GM19395 (cell line): ENCODE data around the gene NLRX1.
A peak's percentile ranks its signal among the peaks of the same experiment; 100 is the strongest.
"Not testable (repeated sequence)": the region's sequence is repeated elsewhere in the genome, so short reads cannot be mapped to it uniquely, and the experiment has no call there.

Experiments
- ATAC-seq: cut with Tn5 transposase; IDR thresholded peaks from one replicate; pipeline ENCODE4 v1.9.1; 2021; ENCODE audit warnings: mild to moderate bottlenecking, moderate library complexity; ENCODE audit not compliant: unreplicated experiment

Gene NLRX1

GRCh38 chr11:119168471-119169281 lies at the start of gene NLRX1:
TSS of gene NLRX1 (plus strand) at chr11:119168725. CDS start at chr11:119171404, 2,679 bp downstream.
- ATAC-seq = peak; percentile 86

GRCh38 chr11:119118946-119119345 lies 49.6 kb upstream of the NLRX1 start:
- no peak for ATAC-seq

GRCh38 chr11:119120639-119121007 lies 47.9 kb upstream of the NLRX1 start:
- ATAC-seq = no peak

GRCh38 chr11:119121008-119121810 lies 47.3 kb upstream of the NLRX1 start, which contains the start of gene HINFP:
TSS of gene HINFP (plus strand) at chr11:119121580. CDS start at chr11:119126945, 5,365 bp downstream.
- peak; percentile 94 for ATAC-seq

- ATAC-seq = peak; percentile 8
Measured at GRCh38 chr11:119121811-119122124, 46.8 kb upstream of the NLRX1 start.

GRCh38 chr11:119125821-119126220 lies 42.7 kb upstream of the NLRX1 start:
- ATAC-seq = no peak

- no peak for ATAC-seq
Measured at GRCh38 chr11:119126675-119127268, 41.8 kb upstream of the NLRX1 start.

GRCh38 chr11:119130662-119131061 lies 37.9 kb upstream of the NLRX1 start:
- no peak for ATAC-seq

- ATAC-seq = no peak
Measured at GRCh38 chr11:119134389-119134978, 34.0 kb upstream of the NLRX1 start.

GRCh38 chr11:119139276-119139675 lies 29.2 kb upstream of the NLRX1 start:
- ATAC-seq = not testable (repeated sequence)

- ATAC-seq = peak; percentile 65
Measured at GRCh38 chr11:119144825-119145486, 23.6 kb upstream of the NLRX1 start.

- no peak for ATAC-seq
Measured at GRCh38 chr11:119145551-119145950, 23.0 kb upstream of the NLRX1 start.

- ATAC-seq = no peak
Measured at GRCh38 chr11:119147604-119148333, 20.8 kb upstream of the NLRX1 start.

- no peak for ATAC-seq
Measured at GRCh38 chr11:119148720-119149017, 19.9 kb upstream of the NLRX1 start.

GRCh38 chr11:119149018-119149785 lies 19.3 kb upstream of the NLRX1 start, which contains the start of gene ABCG4:
TSS of gene ABCG4 (plus strand) at chr11:119149052. CDS start at chr11:119149966, 914 bp downstream.
- ATAC-seq = no peak

- ATAC-seq = no peak
Measured at GRCh38 chr11:119149786-119150275, 18.7 kb upstream of the NLRX1 start.

- ATAC-seq = no peak
Measured at GRCh38 chr11:119152043-119152442, 16.5 kb upstream of the NLRX1 start.

GRCh38 chr11:119152604-119153003 lies 15.9 kb upstream of the NLRX1 start:
- no peak for ATAC-seq
